WTC11 (cell line): Measurements from ENCODE around the gene MAP1B. TPM values are rescaled to one million over a fixed set of nuclear protein-coding genes. Genes with fewer than 3 reads are reported as not detected.

Experiments
- ATAC-seq: fragments of 200-7000 bp; cut with Tn5 transposase; 2 replicates; pipeline ENCODE4 v1.10.0; 2021; ENCODE audit warnings: mild to moderate bottlenecking, moderate library complexity
- CTCF ChIA-PET: fragments of 300-600 bp; sonication (Branson Sonifier 250); formaldehyde crosslinking; loops from one replicate; lab custom pipeline; 2021; ENCODE audit warnings: antibody characterized with exemption; lab: Charles Lee
- POLR2A ChIA-PET: fragments of 350-600 bp; sonication (Branson Sonifier 250); formaldehyde crosslinking; loops from one replicate; lab custom pipeline; 2021; ENCODE audit warnings: antibody characterized with exemption; lab: Charles Lee
- DNase-seq: peaks from one replicate; pipeline ENCODE4 v3.0.0; 2021; ENCODE audit warnings: low spot score
- H3K27ac Mint-ChIP-seq: 2 replicates; pipeline ENCODE4 v1.8.0; 2021; ENCODE audit warnings: mixed read lengths
- H3K27me3 Mint-ChIP-seq: 2 replicates; pipeline ENCODE4 v1.8.0; 2021; ENCODE audit warnings: low read depth, mild to moderate bottlenecking, moderate library complexity, mixed read lengths
- H3K36me3 Mint-ChIP-seq: 2 replicates; pipeline ENCODE4 v1.8.0; 2021; ENCODE audit warnings: mixed read lengths
- H3K4me1 Mint-ChIP-seq: 2 replicates; pipeline ENCODE4 v1.8.0; 2022; ENCODE audit warnings: mixed read lengths
- H3K4me3 Mint-ChIP-seq: 2 replicates; pipeline ENCODE4 v1.8.0; 2021; ENCODE audit warnings: mild to moderate bottlenecking, moderate library complexity, mixed read lengths
- H3K9me3 Mint-ChIP-seq: 2 replicates; pipeline ENCODE4 v1.8.0; 2021; ENCODE audit warnings: mixed read lengths
- CBFB ChIP-seq: sonication (generic); formaldehyde crosslinking; IDR thresholded peaks from 2 replicates; pipeline ENCODE4 v1.8.1; 2022; ENCODE audit warnings: mild to moderate bottlenecking, low read depth, missing genetic modification reagents
- CREB1 ChIP-seq: sonication (generic); formaldehyde crosslinking; IDR thresholded peaks from 2 replicates; pipeline ENCODE4 v1.8.0; 2023; ENCODE audit warnings: mild to moderate bottlenecking, missing genetic modification reagents
- GTF2I ChIP-seq: fragments of 250-450 bp; sonication (Bioruptor Pico); conservative IDR thresholded peaks from 2 replicates; pipeline ENCODE4 v1.4.0; 2021; ENCODE audit warnings: mild to moderate bottlenecking
- JUN ChIP-seq: sonication (generic); formaldehyde crosslinking; IDR thresholded peaks from 2 replicates; pipeline ENCODE4 v1.8.0; 2023; ENCODE audit warnings: mild to moderate bottlenecking, missing genetic modification reagents
- NFE2L1 ChIP-seq: sonication (generic); formaldehyde crosslinking; IDR thresholded peaks from 2 replicates; pipeline ENCODE4 v1.8.1; 2023; ENCODE audit warnings: missing genetic modification reagents
- OVOL2 ChIP-seq: fragments of 250-450 bp; sonication (Bioruptor Pico); IDR thresholded peaks from 2 replicates; pipeline ENCODE4 v1.9.0; 2021; ENCODE audit warnings: mild to moderate bottlenecking, borderline replicate concordance
- ZBTB21 ChIP-seq: sonication (generic); formaldehyde crosslinking; IDR thresholded peaks from 2 replicates; pipeline ENCODE4 v1.8.1; 2023; ENCODE audit warnings: mild to moderate bottlenecking, missing genetic modification reagents, borderline replicate concordance
- ZNF317 ChIP-seq: sonication (generic); formaldehyde crosslinking; IDR thresholded peaks from 2 replicates; pipeline ENCODE4 v1.8.1; 2023; ENCODE audit warnings: low read depth, mild to moderate bottlenecking, moderate library complexity, missing genetic modification reagents, borderline replicate concordance
- total RNA-seq: library from RNA; stranded (reverse); gene quantifications from 3 replicates; pipeline ENCODE4 v1.2.3, GENCODE V29; 2021
- TF ChIP-seq, protein P1 (sequence below): fragments of 250-450 bp; sonication (Bioruptor Pico); IDR thresholded peaks from 2 replicates; pipeline ENCODE4 v1.8.0; 2021; ENCODE audit warnings: mild to moderate bottlenecking
- TF ChIP-seq, protein P2 (sequence below): sonication (generic); formaldehyde crosslinking; IDR thresholded peaks from 2 replicates; pipeline ENCODE4 v1.8.1; 2022; ENCODE audit warnings: mild to moderate bottlenecking, moderate library complexity, missing genetic modification reagents
- TF ChIP-seq, protein P3 (sequence below): sonication (generic); formaldehyde crosslinking; IDR thresholded peaks from 2 replicates; pipeline ENCODE4 v1.8.1; 2023; ENCODE audit warnings: mild to moderate bottlenecking, missing genetic modification reagents
- TF ChIP-seq, protein P4 (sequence below): sonication (generic); formaldehyde crosslinking; IDR thresholded peaks from 2 replicates; pipeline ENCODE4 v1.8.0; 2023; ENCODE audit warnings: mild to moderate bottlenecking, missing genetic modification reagents
- TF ChIP-seq, protein P5 (sequence below): sonication (generic); formaldehyde crosslinking; IDR thresholded peaks from 2 replicates; pipeline ENCODE4 v1.8.1; 2023; ENCODE audit warnings: mild to moderate bottlenecking, missing genetic modification reagents, moderate library complexity
- TF ChIP-seq, protein P6 (sequence below): sonication (generic); formaldehyde crosslinking; IDR thresholded peaks from 2 replicates; pipeline ENCODE4 v1.8.1; 2023; ENCODE audit warnings: mild to moderate bottlenecking, missing genetic modification reagents, borderline replicate concordance
- TF ChIP-seq, protein P7 (sequence below): sonication (generic); formaldehyde crosslinking; IDR thresholded peaks from 2 replicates; pipeline ENCODE4 v1.8.1; 2022; ENCODE audit warnings: missing genetic modification reagents, borderline replicate concordance
- TF ChIP-seq, protein P8 (sequence below): sonication (generic); formaldehyde crosslinking; IDR thresholded peaks from 2 replicates; pipeline ENCODE4 v1.8.0; 2022; ENCODE audit warnings: mild to moderate bottlenecking, missing genetic modification reagents

MAP1B gene
- total RNA-seq, 1 experiment from 2014 or later: 95.0 TPM

DNA sequence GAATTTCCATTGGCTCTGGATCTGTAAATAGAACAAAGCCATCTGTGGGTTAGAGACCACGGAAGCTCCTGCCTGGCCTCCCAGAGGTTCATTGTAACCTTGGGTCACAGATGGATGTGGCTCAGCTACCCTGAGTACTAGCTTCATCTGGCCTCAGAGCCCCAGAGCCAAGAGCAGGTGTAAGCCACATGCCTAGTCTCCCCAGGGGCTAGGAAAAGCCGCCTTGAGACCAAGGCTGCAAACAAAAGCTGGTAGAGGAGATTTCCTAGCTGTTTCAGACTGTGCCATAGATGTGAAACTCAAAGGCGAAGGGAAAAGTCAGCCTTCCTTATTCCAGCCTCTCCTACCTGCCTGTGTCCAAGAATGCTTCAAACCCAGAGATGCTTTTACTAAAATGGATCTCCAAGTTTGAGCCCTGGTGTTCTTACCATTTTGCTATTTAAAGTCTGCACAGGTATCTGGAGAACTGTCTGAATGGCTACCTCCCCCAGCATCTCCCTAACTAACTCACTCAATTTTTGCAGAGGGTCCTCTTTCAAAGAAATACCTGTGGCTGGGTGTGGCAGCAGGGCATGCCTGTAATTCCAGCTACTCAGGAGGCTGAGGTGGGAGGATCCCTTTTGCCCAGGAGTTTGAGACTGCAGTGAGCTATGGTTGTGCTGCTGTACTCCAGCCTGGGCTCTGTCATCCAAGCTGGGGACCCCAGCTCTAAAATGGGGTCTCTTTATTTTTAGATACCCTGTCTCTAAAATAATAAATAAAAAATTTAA lies 42.3 kb upstream of the MAP1B start (continued):
- TF ChIP-seq, protein P1, sequence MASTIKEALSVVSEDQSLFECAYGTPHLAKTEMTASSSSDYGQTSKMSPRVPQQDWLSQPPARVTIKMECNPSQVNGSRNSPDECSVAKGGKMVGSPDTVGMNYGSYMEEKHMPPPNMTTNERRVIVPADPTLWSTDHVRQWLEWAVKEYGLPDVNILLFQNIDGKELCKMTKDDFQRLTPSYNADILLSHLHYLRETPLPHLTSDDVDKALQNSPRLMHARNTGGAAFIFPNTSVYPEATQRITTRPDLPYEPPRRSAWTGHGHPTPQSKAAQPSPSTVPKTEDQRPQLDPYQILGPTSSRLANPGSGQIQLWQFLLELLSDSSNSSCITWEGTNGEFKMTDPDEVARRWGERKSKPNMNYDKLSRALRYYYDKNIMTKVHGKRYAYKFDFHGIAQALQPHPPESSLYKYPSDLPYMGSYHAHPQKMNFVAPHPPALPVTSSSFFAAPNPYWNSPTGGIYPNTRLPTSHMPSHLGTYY: no peak
- no peak for TF ChIP-seq GTF2I (CRISPR knock-in tag)
- TF ChIP-seq, protein P2, sequence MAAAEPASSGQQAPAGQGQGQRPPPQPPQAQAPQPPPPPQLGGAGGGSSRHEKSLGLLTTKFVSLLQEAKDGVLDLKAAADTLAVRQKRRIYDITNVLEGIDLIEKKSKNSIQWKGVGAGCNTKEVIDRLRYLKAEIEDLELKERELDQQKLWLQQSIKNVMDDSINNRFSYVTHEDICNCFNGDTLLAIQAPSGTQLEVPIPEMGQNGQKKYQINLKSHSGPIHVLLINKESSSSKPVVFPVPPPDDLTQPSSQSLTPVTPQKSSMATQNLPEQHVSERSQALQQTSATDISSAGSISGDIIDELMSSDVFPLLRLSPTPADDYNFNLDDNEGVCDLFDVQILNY (CRISPR knock-in tag): no peak
- TF ChIP-seq CREB1: no peak
- TF ChIP-seq ZNF317 (CRISPR knock-in tag): no peak
- TF ChIP-seq, protein P3, sequence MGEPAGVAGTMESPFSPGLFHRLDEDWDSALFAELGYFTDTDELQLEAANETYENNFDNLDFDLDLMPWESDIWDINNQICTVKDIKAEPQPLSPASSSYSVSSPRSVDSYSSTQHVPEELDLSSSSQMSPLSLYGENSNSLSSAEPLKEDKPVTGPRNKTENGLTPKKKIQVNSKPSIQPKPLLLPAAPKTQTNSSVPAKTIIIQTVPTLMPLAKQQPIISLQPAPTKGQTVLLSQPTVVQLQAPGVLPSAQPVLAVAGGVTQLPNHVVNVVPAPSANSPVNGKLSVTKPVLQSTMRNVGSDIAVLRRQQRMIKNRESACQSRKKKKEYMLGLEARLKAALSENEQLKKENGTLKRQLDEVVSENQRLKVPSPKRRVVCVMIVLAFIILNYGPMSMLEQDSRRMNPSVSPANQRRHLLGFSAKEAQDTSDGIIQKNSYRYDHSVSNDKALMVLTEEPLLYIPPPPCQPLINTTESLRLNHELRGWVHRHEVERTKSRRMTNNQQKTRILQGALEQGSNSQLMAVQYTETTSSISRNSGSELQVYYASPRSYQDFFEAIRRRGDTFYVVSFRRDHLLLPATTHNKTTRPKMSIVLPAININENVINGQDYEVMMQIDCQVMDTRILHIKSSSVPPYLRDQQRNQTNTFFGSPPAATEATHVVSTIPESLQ (CRISPR knock-in tag): no peak
- no peak for TF ChIP-seq NFE2L1 (CRISPR knock-in tag)

DNA sequence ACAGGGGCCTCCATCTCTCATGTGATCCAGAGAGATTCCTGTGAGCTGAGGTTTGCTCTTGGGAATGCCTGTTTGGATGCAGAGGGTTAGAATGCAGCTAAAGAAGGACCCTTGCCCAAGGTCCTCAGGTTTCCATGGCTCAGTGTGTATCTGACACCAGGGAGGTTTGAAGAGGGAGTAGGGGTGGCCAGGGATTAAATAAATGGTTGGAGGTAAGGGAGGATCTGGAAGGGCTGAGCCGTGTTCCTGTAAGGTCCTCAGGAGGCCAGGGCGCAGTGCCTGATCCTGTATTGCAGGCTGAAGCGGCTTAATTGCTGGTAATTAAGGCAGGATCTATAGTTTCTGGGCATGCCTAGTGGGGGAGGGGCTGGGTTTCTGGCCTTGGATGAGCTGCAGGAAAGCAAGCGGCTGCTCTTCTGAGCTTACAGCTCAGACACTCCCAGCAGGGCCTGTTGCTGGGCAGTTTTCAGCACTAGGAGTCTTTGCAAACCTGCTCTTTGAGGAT lies 41.5 kb upstream of the MAP1B start:
- ChIA-PET CTCF (interaction anchor here (0.7 to 2.5 kb wide), 7 partner anchors 10 to 465 kb away, joined by 3 to 17 read pairs (median 4); no protein-coding TSS in a partner anchor), POLR2A (interaction anchor here (0.6 to 1.7 kb wide), 3 partner anchors 41 to 45 kb away, joined by 3 to 6 read pairs (median 4); partner anchors contain the start of gene MAP1B)
- peak; percentile 89 for ATAC-seq
- TF ChIP-seq, protein P4, sequence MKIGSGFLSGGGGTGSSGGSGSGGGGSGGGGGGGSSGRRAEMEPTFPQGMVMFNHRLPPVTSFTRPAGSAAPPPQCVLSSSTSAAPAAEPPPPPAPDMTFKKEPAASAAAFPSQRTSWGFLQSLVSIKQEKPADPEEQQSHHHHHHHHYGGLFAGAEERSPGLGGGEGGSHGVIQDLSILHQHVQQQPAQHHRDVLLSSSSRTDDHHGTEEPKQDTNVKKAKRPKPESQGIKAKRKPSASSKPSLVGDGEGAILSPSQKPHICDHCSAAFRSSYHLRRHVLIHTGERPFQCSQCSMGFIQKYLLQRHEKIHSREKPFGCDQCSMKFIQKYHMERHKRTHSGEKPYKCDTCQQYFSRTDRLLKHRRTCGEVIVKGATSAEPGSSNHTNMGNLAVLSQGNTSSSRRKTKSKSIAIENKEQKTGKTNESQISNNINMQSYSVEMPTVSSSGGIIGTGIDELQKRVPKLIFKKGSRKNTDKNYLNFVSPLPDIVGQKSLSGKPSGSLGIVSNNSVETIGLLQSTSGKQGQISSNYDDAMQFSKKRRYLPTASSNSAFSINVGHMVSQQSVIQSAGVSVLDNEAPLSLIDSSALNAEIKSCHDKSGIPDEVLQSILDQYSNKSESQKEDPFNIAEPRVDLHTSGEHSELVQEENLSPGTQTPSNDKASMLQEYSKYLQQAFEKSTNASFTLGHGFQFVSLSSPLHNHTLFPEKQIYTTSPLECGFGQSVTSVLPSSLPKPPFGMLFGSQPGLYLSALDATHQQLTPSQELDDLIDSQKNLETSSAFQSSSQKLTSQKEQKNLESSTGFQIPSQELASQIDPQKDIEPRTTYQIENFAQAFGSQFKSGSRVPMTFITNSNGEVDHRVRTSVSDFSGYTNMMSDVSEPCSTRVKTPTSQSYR: peak; percentile 64; the same call in 1 of the 2 replicates
- TF ChIP-seq ZBTB21 (0 out of 2 replicates have a peak, but pooled peaks have one; percentile 27), JUN (CRISPR knock-in tag) (no peak)
- H3K27ac Mint-ChIP-seq: peak overlapping the region; percentile 98
- no peaks in the 10 kb centered on the region for H3K36me3 Mint-ChIP-seq
- peak; percentile 82 for DNase-seq
- no peaks in the 10 kb centered on the region for H3K9me3 Mint-ChIP-seq
- H3K4me1 Mint-ChIP-seq: peaks cover 50% of the 10 kb centered on the region
- no peaks in the 10 kb centered on the region for H3K27me3 Mint-ChIP-seq
- H3K4me3 Mint-ChIP-seq: peak overlapping the region; percentile 22

DNA sequence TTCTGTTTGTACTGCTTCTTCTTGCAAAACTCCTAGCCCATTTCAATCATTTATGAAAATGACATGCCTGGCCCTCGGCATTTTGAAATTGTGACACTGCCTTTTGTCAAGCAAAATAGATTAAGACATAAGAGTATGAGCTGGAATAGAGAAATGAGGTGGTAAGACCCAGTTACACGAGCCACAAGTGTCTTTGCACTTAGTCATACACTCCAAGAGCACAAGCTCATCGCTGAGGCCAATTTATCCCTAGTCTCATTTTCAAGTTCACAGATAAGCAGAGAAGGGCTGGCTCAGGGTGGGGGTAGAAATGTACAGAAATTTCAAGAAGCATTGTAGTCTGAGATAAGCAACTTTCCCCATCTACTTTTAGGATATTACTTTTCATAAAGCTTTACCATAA lies 40.6 kb upstream of the MAP1B start:
- H3K36me3 Mint-ChIP-seq: no peaks in the 10 kb centered on the region
- no peaks in the 10 kb centered on the region for H3K9me3 Mint-ChIP-seq
- peaks cover 53% of the 10 kb centered on the region for H3K4me1 Mint-ChIP-seq
- no peak overlapping the region; the same call in 1 of the 2 replicates for H3K4me3 Mint-ChIP-seq
- no peak for ATAC-seq
- DNase-seq: no peak
- CTCF ChIA-PET: interaction anchor here (1.2 to 2.5 kb wide), 3 partner anchors 12 to 284 kb away, joined by 3 to 17 read pairs (median 7); no protein-coding TSS in a partner anchor
- peak overlapping the region; percentile 65 for H3K27ac Mint-ChIP-seq
- POLR2A ChIA-PET: interaction anchor here (1.1 to 1.7 kb wide), 2 partner anchors 40 to 41 kb away, joined by 4 to 6 read pairs; no protein-coding TSS in a partner anchor
- no peaks in the 10 kb centered on the region for H3K27me3 Mint-ChIP-seq
- no peak for TF ChIP-seq OVOL2 (CRISPR knock-in tag)
- TF ChIP-seq, protein P5, sequence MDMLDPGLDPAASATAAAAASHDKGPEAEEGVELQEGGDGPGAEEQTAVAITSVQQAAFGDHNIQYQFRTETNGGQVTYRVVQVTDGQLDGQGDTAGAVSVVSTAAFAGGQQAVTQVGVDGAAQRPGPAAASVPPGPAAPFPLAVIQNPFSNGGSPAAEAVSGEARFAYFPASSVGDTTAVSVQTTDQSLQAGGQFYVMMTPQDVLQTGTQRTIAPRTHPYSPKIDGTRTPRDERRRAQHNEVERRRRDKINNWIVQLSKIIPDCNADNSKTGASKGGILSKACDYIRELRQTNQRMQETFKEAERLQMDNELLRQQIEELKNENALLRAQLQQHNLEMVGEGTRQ (CRISPR knock-in tag): no peak
- TF ChIP-seq, protein P6, sequence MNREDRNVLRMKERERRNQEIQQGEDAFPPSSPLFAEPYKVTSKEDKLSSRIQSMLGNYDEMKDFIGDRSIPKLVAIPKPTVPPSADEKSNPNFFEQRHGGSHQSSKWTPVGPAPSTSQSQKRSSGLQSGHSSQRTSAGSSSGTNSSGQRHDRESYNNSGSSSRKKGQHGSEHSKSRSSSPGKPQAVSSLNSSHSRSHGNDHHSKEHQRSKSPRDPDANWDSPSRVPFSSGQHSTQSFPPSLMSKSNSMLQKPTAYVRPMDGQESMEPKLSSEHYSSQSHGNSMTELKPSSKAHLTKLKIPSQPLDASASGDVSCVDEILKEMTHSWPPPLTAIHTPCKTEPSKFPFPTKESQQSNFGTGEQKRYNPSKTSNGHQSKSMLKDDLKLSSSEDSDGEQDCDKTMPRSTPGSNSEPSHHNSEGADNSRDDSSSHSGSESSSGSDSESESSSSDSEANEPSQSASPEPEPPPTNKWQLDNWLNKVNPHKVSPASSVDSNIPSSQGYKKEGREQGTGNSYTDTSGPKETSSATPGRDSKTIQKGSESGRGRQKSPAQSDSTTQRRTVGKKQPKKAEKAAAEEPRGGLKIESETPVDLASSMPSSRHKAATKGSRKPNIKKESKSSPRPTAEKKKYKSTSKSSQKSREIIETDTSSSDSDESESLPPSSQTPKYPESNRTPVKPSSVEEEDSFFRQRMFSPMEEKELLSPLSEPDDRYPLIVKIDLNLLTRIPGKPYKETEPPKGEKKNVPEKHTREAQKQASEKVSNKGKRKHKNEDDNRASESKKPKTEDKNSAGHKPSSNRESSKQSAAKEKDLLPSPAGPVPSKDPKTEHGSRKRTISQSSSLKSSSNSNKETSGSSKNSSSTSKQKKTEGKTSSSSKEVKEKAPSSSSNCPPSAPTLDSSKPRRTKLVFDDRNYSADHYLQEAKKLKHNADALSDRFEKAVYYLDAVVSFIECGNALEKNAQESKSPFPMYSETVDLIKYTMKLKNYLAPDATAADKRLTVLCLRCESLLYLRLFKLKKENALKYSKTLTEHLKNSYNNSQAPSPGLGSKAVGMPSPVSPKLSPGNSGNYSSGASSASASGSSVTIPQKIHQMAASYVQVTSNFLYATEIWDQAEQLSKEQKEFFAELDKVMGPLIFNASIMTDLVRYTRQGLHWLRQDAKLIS (CRISPR knock-in tag): no peak
- TF ChIP-seq CBFB (CRISPR knock-in tag): no peak
- TF ChIP-seq, protein P7, sequence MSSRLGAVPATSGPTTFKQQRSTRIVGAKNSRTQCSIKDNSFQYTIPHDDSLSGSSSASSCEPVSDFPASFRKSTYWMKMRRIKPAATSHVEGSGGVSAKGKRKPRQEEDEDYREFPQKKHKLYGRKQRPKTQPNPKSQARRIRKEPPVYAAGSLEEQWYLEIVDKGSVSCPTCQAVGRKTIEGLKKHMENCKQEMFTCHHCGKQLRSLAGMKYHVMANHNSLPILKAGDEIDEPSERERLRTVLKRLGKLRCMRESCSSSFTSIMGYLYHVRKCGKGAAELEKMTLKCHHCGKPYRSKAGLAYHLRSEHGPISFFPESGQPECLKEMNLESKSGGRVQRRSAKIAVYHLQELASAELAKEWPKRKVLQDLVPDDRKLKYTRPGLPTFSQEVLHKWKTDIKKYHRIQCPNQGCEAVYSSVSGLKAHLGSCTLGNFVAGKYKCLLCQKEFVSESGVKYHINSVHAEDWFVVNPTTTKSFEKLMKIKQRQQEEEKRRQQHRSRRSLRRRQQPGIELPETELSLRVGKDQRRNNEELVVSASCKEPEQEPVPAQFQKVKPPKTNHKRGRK (CRISPR knock-in tag): no peak
- TF ChIP-seq, protein P8, sequence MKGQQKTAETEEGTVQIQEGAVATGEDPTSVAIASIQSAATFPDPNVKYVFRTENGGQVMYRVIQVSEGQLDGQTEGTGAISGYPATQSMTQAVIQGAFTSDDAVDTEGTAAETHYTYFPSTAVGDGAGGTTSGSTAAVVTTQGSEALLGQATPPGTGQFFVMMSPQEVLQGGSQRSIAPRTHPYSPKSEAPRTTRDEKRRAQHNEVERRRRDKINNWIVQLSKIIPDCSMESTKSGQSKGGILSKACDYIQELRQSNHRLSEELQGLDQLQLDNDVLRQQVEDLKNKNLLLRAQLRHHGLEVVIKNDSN (CRISPR knock-in tag): no peak
